Liver (tissue), 9 donors: ENCODE results near the gene C6orf89. TPM values are rescaled to one million over a fixed set of nuclear protein-coding genes. Genes with fewer than 3 reads are reported as not detected.

ENCODE experiments used
- DNase-seq: peaks from one replicate; pipeline ENCODE4 v3.0.0-alpha.2; 2017; ENCODE audit warnings: low spot score
- H3K27ac ChIP-seq, 2 donors: one replicate each; pipeline ENCODE4 v1.7.0; 2013; ENCODE audit warnings: inconsistent platforms in 2 of 2, low read length in 2 of 2, control low read depth in 1 of 2, low read depth in 1 of 2, mild to moderate bottlenecking in 1 of 2
- H3K27me3 ChIP-seq, 4 donors: one replicate each; pipeline versions ENCODE4 v1.6.1 to v1.7.0; 2013; ENCODE audit warnings: low read length in 3 of 4, inconsistent platforms in 1 of 4, mild to moderate bottlenecking in 1 of 4, moderate library complexity in 1 of 4; ENCODE audit not compliant: control insufficient read depth in 4 of 4, insufficient read depth in 4 of 4
- H3K36me3 ChIP-seq, 4 donors: one replicate each; pipeline versions ENCODE4 v1.6.1 to v1.7.0; 2013; ENCODE audit warnings: low read length in 3 of 4, mild to moderate bottlenecking in 3 of 4, low read depth in 1 of 4, moderate library complexity in 1 of 4; ENCODE audit not compliant: control insufficient read depth in 4 of 4, insufficient read depth in 3 of 4
- H3K4me1 ChIP-seq, 4 donors: one replicate each; pipeline versions ENCODE4 v1.6.1 to v1.7.0; 2013; ENCODE audit warnings: low read length in 3 of 4, mild to moderate bottlenecking in 3 of 4, moderate library complexity in 1 of 4; ENCODE audit not compliant: control insufficient read depth in 4 of 4, insufficient read depth in 4 of 4
- H3K4me3 ChIP-seq, 3 donors: one replicate each; pipeline versions ENCODE4 v1.6.1 to v1.7.0; 2013; ENCODE audit warnings: low read length in 3 of 3, control low read depth in 1 of 3, low read depth in 1 of 3, mild to moderate bottlenecking in 1 of 3
- H3K9ac ChIP-seq, 2 donors: one replicate each; pipeline ENCODE4 v1.7.0; 2013; ENCODE audit warnings: low read length in 2 of 2, mild to moderate bottlenecking in 2 of 2, moderate library complexity in 2 of 2, control low read depth in 1 of 2, low read depth in 1 of 2
- H3K9me3 ChIP-seq, 4 donors: one replicate each; pipeline versions ENCODE4 v1.6.1 to v1.7.0; 2013; ENCODE audit warnings: low read length in 3 of 4; ENCODE audit not compliant: control insufficient read depth in 4 of 4
- EGR1 ChIP-seq, 2 donors: IDR thresholded peaks; 2 replicates each; pipeline ENCODE4 v1.6.1; 2016 to 2018; ENCODE audit warnings: antibody characterized with exemption in 2 of 2, low read depth in 2 of 2
- FOXA1 ChIP-seq: IDR thresholded peaks from 2 replicates; pipeline ENCODE4 v1.6.1; 2016; ENCODE audit warnings: antibody characterized with exemption
- GABPA ChIP-seq, 2 donors: IDR thresholded peaks in 1 of 2; conservative IDR thresholded peaks in 1 of 2; 2 replicates each; pipeline ENCODE4 v1.6.1; 2016; ENCODE audit warnings: antibody characterized with exemption in 2 of 2, mild to moderate bottlenecking in 1 of 2, moderate library complexity in 1 of 2
- HNF4G ChIP-seq: IDR thresholded peaks from 2 replicates; pipeline ENCODE4 v1.6.1; 2016; ENCODE audit warnings: antibody characterized with exemption
- JUND ChIP-seq, 2 donors: IDR thresholded peaks; 2 replicates each; pipeline ENCODE4 v1.6.1; 2016; ENCODE audit warnings: antibody characterized with exemption in 2 of 2
- RAD21 ChIP-seq, 2 donors: IDR thresholded peaks; 2 replicates each; pipeline ENCODE4 v1.6.1; 2016; ENCODE audit warnings: antibody characterized with exemption in 2 of 2, mild to moderate bottlenecking in 2 of 2
- SP1 ChIP-seq: IDR thresholded peaks from 2 replicates; pipeline ENCODE4 v1.6.1; 2018; ENCODE audit warnings: antibody characterized with exemption, mild to moderate bottlenecking
- YY1 ChIP-seq: IDR thresholded peaks from 2 replicates; pipeline ENCODE4 v1.6.1; 2016; ENCODE audit warnings: antibody characterized with exemption, mild to moderate bottlenecking
- WGBS: extraction: QIAGEN DNeasy Blood & Tissue Kit; methylation state at CpG from one replicate; pipeline ENCODE4 v1.1.7; 2013; 5-methylcytosine and 5-hydroxymethylcytosine counted together
- polyA plus RNA-seq, 2 donors: library from polyadenylated mRNA; stranded (reverse) in 1 of 2; unstranded in 1 of 2; fragments of 200-250 nt in 1 of 2; fragments of >200 nt in 1 of 2; fragmentation: Nextera tagmentation in 1 of 2; extraction: Ambion mirVana in 1 of 2; gene quantifications; one replicate each; pipeline versions ENCODE4 v1.2.1 to v1.2.3, GENCODE V29; 2013 to 2015
- total RNA-seq, 2 donors: library from RNA; depleted of rRNA; stranded (reverse); fragments of >200 nt; gene quantifications; one replicate each; pipeline ENCODE4 v1.2.3, GENCODE V29; 2014
- TF ChIP-seq, protein P1 (sequence below): IDR thresholded peaks from 2 replicates; pipeline ENCODE4 v1.6.1; 2016; ENCODE audit warnings: antibody characterized with exemption
- TF ChIP-seq, protein P2 (sequence below): IDR thresholded peaks from 2 replicates; pipeline ENCODE4 v1.6.1; 2016; ENCODE audit warnings: antibody characterized with exemption, mild to moderate bottlenecking
- TF ChIP-seq, protein P3 (sequence below): fragments of 150-350 bp; IDR thresholded peaks from 2 replicates; pipeline ENCODE4 v1.5.1; 2017; ENCODE audit warnings: improper control_type of control experiment, low read depth, low read length; ENCODE audit not compliant: missing input control
- TF ChIP-seq, protein P4 (sequence below): IDR thresholded peaks from 2 replicates; pipeline ENCODE4 v1.6.1; 2016; ENCODE audit warnings: antibody characterized with exemption
- donor health status: healthy.
- donor health status: healthy.
- donor health status: healthy.
- donor health status: healthy.
- donor health status: healthy.

C6orf89 gene
- total and polyA plus RNA-seq, 4 donors = 14.0 to 27.2 (median 21.0) TPM

DNA sequence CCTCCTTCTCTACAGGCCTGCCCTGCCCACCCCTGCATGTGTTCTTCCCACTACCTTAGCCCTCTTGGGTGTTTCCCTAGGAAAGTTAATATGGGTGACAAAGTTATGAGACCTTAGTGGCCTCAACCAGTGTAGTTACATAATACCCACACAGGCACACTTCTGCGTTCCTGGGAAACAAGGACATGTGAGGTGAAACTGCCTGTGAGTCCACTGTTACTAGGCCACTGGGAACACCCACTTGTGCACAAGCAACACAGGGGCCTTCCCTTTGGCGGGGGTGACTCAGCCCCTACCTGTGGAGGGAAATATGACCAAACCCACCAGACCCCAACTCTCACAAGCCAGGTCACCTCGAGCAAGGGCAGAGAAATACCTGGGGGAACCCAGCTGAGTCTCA, 81.5 kb downstream of the C6orf89 start:
- WGBS = 74% methylated on average over 3 of the region's 3 CpGs
- Histone ChIP-seq H3K27ac (no peak overlapping the region), H3K4me1 (no peaks in the 10 kb centered on the region), H3K4me3 (no peak overlapping the region), H3K27me3 (no peaks in the 10 kb centered on the region), H3K36me3 (peaks cover 29 to 50% (median 38%) of the 10 kb centered on the region in 4 donors), H3K9me3 (no peaks in the 10 kb centered on the region), H3K9ac (no peak overlapping the region)
- DNase-seq = no peak
- no peak for TF ChIP-seq HNF4G
- TF ChIP-seq FOXA1 = no peak
- TF ChIP-seq, protein P1, sequence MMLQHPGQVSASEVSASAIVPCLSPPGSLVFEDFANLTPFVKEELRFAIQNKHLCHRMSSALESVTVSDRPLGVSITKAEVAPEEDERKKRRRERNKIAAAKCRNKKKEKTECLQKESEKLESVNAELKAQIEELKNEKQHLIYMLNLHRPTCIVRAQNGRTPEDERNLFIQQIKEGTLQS = no peak
- TF ChIP-seq, protein P2, sequence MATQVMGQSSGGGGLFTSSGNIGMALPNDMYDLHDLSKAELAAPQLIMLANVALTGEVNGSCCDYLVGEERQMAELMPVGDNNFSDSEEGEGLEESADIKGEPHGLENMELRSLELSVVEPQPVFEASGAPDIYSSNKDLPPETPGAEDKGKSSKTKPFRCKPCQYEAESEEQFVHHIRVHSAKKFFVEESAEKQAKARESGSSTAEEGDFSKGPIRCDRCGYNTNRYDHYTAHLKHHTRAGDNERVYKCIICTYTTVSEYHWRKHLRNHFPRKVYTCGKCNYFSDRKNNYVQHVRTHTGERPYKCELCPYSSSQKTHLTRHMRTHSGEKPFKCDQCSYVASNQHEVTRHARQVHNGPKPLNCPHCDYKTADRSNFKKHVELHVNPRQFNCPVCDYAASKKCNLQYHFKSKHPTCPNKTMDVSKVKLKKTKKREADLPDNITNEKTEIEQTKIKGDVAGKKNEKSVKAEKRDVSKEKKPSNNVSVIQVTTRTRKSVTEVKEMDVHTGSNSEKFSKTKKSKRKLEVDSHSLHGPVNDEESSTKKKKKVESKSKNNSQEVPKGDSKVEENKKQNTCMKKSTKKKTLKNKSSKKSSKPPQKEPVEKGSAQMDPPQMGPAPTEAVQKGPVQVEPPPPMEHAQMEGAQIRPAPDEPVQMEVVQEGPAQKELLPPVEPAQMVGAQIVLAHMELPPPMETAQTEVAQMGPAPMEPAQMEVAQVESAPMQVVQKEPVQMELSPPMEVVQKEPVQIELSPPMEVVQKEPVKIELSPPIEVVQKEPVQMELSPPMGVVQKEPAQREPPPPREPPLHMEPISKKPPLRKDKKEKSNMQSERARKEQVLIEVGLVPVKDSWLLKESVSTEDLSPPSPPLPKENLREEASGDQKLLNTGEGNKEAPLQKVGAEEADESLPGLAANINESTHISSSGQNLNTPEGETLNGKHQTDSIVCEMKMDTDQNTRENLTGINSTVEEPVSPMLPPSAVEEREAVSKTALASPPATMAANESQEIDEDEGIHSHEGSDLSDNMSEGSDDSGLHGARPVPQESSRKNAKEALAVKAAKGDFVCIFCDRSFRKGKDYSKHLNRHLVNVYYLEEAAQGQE = no peak
- no peak for TF ChIP-seq JUND (IDR thresholded peaks at IDR 0.05)
- TF ChIP-seq, protein P3, sequence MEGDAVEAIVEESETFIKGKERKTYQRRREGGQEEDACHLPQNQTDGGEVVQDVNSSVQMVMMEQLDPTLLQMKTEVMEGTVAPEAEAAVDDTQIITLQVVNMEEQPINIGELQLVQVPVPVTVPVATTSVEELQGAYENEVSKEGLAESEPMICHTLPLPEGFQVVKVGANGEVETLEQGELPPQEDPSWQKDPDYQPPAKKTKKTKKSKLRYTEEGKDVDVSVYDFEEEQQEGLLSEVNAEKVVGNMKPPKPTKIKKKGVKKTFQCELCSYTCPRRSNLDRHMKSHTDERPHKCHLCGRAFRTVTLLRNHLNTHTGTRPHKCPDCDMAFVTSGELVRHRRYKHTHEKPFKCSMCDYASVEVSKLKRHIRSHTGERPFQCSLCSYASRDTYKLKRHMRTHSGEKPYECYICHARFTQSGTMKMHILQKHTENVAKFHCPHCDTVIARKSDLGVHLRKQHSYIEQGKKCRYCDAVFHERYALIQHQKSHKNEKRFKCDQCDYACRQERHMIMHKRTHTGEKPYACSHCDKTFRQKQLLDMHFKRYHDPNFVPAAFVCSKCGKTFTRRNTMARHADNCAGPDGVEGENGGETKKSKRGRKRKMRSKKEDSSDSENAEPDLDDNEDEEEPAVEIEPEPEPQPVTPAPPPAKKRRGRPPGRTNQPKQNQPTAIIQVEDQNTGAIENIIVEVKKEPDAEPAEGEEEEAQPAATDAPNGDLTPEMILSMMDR = no peak
- no peak for TF ChIP-seq GABPA (IDR thresholded peaks at IDR 0.05 in 1 of 2, conservative IDR thresholded peaks at IDR 0.05 in 1 of 2)
- TF ChIP-seq RAD21 (IDR thresholded peaks at IDR 0.05) = no peak

DNA sequence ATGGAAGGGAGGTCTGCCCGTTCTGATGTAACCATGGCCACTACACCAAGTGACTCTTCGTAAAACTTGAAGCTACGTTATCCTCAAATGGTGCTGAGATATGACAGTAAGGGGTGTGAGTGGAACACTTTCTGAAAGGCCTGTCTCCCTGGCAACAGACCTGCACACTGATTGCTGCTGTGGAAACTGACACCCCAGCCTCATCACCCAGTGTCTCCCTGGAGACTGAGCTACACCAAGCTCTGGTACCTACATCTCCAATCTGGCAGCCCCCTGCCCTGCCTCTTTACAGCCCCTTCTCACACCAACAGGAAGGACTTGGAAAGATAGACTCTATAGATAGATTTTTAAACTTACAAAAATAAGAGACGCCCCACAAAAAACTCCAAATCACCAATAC, 82.0 kb downstream of the C6orf89 start:
- H3K36me3 ChIP-seq = peaks cover 32 to 54% (median 43%) of the 10 kb centered on the region in 4 donors
- no peak overlapping the region for H3K9ac ChIP-seq
- no peaks in the 10 kb centered on the region for H3K27me3 ChIP-seq
- no peaks in the 10 kb centered on the region for H3K4me1 ChIP-seq
- DNase-seq = no peak
- no peak overlapping the region for H3K27ac ChIP-seq
- no peaks in the 10 kb centered on the region for H3K9me3 ChIP-seq
- H3K4me3 ChIP-seq = no peak overlapping the region
- WGBS = 96% methylated on average over 4 of the region's 4 CpGs
- no peak for TF ChIP-seq SP1
- no peak for TF ChIP-seq EGR1 (IDR thresholded peaks at IDR 0.05; ENCODE audit: low read depth in 2 of 2)
- TF ChIP-seq, protein P4, sequence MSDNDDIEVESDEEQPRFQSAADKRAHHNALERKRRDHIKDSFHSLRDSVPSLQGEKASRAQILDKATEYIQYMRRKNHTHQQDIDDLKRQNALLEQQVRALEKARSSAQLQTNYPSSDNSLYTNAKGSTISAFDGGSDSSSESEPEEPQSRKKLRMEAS = no peak
- no peak for TF ChIP-seq YY1
- TF ChIP-seq, protein P2 = no peak
